Fibroblast of gingiva (primary cell): ENCODE measurements around the gene CDH23.

Experiments used
- DNase-seq: peaks from one replicate; pipeline ENCODE4 v3.0.0-alpha.2; 2011; ENCODE audit warnings: low read depth

CDH23 gene

GRCh38 chr10:71856619-71857018 is 459.9 kb downstream of the CDH23 start:
- no peak for DNase-seq

DNA sequence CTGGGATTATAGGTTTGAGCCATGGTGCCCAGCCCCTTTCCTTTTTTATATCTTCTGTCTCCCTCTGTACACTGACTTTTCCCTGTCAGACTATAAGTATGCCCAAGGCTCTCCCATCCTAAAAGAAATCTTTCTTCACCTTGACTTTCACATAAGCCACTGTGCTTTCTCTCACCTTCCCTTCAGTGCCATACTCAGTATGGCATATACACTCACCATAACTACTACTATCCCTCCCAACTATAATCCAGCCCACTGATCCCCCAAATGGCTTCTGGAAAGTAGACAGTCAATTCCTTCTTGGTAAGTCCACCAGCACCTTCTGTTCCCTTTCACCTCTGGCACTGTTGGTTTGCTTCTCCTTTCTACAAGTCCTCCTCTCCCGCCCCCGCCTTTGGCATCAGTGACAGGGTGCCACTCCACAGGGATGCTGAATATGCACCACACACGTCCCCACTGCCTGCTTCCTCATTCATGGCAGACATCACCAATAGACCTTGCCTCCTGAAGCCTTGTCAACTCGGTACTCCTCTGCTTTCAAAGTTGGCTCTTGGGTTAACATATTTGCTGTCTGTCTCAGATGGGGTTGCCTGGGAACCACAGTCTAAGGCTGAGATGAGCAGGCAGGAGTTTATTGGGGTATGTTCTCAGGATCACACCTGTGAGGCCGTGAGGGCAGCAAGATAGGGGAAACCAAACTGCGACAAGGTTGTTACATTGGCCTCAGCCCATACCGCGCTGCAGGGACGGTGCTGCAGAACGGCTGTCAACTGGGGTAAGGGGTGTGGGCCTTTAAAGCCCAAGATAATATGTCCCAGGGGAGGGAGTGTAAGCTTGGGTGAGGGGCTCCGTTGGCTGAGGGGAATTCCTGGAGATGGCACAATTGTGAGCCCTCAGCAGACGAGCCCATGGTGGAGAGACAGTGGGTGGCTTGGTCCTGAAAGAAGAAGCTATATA is 461.5 kb downstream of the CDH23 start:
- DNase-seq = no peak

DNA sequence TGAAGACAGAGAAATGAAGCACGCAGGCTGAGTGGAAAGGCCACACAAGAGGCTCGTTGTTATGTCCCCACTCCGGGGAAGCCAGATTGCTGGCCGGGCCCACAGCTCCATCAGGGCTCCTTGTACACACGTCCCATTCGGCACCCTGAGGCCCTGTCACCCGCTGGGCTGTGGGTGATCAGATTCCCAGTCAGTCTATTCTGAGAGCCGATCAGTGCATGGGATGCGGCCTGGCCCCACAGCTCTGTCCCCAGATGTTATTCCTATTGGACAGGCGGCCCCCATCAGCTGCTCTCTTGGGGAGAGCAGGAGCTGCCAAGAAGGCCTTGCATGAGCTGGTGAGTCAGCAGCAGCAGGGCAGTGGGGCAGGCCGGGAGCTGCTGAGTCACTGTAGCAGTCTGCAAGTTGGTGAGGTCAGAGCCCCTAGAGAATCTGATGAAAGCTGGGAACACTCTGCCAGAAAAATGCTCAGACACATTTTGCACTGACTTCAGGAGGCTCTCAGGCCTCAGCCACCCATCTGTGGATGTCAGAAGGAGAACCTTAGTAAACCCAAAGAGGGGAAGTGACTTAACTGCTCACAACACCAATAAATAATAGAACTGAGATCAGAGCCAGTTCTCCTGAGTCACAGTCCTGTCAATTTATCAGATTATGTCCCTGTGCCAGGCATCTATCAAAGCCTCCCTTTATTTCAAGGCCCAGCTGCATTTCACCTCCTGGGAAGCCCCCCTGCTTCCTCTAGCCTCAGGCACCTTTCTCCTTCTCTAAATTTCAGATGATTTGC is 463.7 kb downstream of the CDH23 start:
- DNase-seq = peak; percentile 100

DNA sequence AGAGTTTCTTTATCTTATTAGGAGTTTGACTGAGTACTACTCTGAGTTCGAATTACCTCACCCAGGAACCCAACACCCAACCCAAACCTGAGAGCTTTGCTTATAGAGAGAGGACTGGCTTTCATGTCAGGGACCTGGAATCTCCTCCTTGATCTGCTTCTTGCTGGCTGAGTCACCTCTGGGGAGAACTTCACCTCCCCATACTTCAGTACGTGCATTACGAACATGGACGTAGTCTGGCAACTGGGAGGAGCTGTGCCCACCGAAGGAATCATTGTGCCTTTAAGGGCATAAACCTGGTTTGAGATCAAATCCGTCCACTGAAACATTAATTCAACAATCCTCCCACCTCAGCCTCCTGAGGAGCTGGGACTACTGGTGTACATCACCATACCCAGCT is 466.5 kb downstream of the CDH23 start:
- no peak for DNase-seq

- peak; percentile 26 for DNase-seq
Measured at GRCh38 chr10:71864911-71865361, 468.2 kb downstream of the CDH23 start.
